Keratinocyte (primary cell): ENCODE data around the gene SEMA3A.

Source experiments
- EZH2 ChIP-seq: IDR thresholded peaks from one replicate; pipeline ENCODE4 v1.6.1; 2012; ENCODE audit warnings: inconsistent platforms, mild to moderate bottlenecking, low read length, moderate library complexity
- TF ChIP-seq, protein P1 (sequence below), 3 experiments: IDR thresholded peaks in 1 of 3; conservative IDR thresholded peaks in 1 of 3; optimal IDR thresholded peaks in 1 of 3; 2 replicates in 2 of 3; 3 replicates in 1 of 3; pipeline versions ENCODE3 to v1.5.1; 2011; ENCODE audit warnings: low read length in 3 of 3, mild to moderate bottlenecking in 3 of 3, moderate library complexity in 2 of 3, control low read depth in 1 of 3, inconsistent platforms in 1 of 3; ENCODE audit not compliant: insufficient read depth in 2 of 3; ENCODE audit errors: extremely low read depth in 1 of 3

DNA sequence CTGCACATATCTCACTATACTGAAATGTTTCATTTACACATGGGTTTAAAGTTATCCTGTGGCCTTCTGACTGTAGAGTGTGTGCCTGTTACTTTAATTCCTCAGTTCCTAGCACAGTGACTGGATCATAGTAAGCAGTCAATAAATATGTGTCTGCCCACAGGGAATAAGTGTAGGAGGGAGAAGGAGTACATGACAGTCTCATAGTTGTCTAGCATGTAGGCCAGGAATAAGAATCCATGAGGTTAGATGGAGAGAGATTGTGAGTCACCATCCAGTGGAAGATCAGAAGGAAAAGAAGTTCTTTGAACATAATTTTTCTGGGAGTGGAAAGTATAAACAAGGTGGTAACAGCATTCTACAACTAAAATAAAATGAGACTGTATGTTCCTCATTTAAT lies 36.6 kb upstream of the SEMA3A start:
- TF ChIP-seq, protein P1, sequence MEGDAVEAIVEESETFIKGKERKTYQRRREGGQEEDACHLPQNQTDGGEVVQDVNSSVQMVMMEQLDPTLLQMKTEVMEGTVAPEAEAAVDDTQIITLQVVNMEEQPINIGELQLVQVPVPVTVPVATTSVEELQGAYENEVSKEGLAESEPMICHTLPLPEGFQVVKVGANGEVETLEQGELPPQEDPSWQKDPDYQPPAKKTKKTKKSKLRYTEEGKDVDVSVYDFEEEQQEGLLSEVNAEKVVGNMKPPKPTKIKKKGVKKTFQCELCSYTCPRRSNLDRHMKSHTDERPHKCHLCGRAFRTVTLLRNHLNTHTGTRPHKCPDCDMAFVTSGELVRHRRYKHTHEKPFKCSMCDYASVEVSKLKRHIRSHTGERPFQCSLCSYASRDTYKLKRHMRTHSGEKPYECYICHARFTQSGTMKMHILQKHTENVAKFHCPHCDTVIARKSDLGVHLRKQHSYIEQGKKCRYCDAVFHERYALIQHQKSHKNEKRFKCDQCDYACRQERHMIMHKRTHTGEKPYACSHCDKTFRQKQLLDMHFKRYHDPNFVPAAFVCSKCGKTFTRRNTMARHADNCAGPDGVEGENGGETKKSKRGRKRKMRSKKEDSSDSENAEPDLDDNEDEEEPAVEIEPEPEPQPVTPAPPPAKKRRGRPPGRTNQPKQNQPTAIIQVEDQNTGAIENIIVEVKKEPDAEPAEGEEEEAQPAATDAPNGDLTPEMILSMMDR (optimal IDR thresholded peaks at IDR 0.05 in 1 of 3, IDR thresholded peaks at IDR 0.05 in 1 of 3, conservative IDR thresholded peaks at IDR 0.05 in 1 of 3; ENCODE audit: extremely low read depth in 1 of 3, insufficient read depth in 2 of 3, low read length in 3 of 3) = no peak
- TF ChIP-seq EZH2 = no peak
